Measurements from ENCODE around the gene RPN2.

DNA sequence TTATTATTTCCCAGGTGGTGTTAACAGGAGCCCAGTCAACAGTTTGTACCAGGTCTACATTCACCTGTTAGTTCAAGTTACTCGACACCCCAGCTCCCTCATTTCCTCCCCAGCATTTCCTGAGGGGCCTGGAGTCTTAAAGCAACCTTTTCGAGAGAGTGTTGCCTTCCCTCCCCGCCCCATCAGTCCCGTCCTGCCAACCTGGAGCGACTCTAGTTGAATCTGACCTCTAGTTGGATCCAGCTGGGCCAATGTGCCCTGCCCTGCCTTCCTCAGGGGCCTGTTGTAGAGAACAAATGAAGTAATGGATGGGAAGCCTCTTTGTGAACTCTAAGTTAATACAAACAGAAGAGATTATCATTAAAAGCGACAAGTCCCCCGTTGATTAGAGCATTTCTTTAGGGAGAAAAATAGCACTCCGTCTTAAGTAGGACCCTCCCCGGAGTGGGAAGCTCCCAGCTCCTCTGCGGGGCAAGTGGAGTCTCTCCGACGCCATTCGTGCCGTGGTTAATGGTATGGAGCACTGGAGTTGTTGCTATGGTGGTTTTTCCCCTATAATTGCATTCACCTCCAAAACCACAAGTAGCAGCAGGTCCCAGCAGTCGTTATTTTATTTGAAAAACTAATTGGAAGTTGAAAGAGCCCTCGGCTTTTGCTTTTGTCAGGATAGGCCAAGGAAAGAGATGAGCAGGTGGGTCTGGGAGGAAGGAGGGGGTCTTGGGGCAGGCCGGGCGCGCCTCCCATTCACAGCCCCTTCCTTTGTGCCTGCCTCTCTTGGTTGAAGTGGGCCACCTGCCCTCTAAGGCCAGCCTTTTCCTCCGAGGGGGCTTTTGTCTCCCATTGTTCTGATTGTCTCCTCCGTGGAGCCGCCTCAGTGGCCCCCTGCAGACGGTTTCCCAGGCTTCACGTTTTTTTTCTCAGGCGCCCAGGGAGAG, 66.4 kb downstream of the RPN2 start:
- TF ChIP-seq EZH2 (IDR thresholded peaks at IDR 0.05; ENCODE audit: borderline replicate concordance, low read depth, low read length), result no peak
- TF ChIP-seq, protein P1, sequence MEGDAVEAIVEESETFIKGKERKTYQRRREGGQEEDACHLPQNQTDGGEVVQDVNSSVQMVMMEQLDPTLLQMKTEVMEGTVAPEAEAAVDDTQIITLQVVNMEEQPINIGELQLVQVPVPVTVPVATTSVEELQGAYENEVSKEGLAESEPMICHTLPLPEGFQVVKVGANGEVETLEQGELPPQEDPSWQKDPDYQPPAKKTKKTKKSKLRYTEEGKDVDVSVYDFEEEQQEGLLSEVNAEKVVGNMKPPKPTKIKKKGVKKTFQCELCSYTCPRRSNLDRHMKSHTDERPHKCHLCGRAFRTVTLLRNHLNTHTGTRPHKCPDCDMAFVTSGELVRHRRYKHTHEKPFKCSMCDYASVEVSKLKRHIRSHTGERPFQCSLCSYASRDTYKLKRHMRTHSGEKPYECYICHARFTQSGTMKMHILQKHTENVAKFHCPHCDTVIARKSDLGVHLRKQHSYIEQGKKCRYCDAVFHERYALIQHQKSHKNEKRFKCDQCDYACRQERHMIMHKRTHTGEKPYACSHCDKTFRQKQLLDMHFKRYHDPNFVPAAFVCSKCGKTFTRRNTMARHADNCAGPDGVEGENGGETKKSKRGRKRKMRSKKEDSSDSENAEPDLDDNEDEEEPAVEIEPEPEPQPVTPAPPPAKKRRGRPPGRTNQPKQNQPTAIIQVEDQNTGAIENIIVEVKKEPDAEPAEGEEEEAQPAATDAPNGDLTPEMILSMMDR (IDR thresholded peaks at IDR 0.05 in 2 of 3, conservative IDR thresholded peaks at IDR 0.05 in 1 of 3; ENCODE audit: insufficient read depth in 2 of 3, low read depth in 1 of 3, low read length in 3 of 3), result no peak
- TF ChIP-seq, protein P2, sequence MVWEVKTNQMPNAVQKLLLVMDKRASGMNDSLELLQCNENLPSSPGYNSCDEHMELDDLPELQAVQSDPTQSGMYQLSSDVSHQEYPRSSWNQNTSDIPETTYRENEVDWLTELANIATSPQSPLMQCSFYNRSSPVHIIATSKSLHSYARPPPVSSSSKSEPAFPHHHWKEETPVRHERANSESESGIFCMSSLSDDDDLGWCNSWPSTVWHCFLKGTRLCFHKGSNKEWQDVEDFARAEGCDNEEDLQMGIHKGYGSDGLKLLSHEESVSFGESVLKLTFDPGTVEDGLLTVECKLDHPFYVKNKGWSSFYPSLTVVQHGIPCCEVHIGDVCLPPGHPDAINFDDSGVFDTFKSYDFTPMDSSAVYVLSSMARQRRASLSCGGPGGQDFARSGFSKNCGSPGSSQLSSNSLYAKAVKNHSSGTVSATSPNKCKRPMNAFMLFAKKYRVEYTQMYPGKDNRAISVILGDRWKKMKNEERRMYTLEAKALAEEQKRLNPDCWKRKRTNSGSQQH (CRISPR knock-in tag; IDR thresholded peaks at IDR 0.05), result no peak
- TF ChIP-seq CREM (IDR thresholded peaks at IDR 0.05; ENCODE audit: low read depth), result no peak
- no peak for TF ChIP-seq ZNF24 (IDR thresholded peaks at IDR 0.05)
- no peak for TF ChIP-seq ZNF212 (CRISPR knock-in tag; IDR thresholded peaks at IDR 0.05)
- TF ChIP-seq JUNB (CRISPR knock-in tag; conservative IDR thresholded peaks at IDR 0.05), result no peak
- TF ChIP-seq, protein P3, sequence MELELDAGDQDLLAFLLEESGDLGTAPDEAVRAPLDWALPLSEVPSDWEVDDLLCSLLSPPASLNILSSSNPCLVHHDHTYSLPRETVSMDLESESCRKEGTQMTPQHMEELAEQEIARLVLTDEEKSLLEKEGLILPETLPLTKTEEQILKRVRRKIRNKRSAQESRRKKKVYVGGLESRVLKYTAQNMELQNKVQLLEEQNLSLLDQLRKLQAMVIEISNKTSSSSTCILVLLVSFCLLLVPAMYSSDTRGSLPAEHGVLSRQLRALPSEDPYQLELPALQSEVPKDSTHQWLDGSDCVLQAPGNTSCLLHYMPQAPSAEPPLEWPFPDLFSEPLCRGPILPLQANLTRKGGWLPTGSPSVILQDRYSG (tag; conservative IDR thresholded peaks at IDR 0.05; ENCODE audit: low read depth), result no peak
- TF ChIP-seq POLR2AphosphoS5 (IDR thresholded peaks at IDR 0.05; ENCODE audit: control insufficient read depth, insufficient read depth, low read depth, low read length), result no peak
- TF ChIP-seq, protein P4, sequence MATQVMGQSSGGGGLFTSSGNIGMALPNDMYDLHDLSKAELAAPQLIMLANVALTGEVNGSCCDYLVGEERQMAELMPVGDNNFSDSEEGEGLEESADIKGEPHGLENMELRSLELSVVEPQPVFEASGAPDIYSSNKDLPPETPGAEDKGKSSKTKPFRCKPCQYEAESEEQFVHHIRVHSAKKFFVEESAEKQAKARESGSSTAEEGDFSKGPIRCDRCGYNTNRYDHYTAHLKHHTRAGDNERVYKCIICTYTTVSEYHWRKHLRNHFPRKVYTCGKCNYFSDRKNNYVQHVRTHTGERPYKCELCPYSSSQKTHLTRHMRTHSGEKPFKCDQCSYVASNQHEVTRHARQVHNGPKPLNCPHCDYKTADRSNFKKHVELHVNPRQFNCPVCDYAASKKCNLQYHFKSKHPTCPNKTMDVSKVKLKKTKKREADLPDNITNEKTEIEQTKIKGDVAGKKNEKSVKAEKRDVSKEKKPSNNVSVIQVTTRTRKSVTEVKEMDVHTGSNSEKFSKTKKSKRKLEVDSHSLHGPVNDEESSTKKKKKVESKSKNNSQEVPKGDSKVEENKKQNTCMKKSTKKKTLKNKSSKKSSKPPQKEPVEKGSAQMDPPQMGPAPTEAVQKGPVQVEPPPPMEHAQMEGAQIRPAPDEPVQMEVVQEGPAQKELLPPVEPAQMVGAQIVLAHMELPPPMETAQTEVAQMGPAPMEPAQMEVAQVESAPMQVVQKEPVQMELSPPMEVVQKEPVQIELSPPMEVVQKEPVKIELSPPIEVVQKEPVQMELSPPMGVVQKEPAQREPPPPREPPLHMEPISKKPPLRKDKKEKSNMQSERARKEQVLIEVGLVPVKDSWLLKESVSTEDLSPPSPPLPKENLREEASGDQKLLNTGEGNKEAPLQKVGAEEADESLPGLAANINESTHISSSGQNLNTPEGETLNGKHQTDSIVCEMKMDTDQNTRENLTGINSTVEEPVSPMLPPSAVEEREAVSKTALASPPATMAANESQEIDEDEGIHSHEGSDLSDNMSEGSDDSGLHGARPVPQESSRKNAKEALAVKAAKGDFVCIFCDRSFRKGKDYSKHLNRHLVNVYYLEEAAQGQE (IDR thresholded peaks at IDR 0.05; ENCODE audit: borderline replicate concordance), result no peak
- TF ChIP-seq, protein P4 (CRISPR knock-in tag; IDR thresholded peaks at IDR 0.05; ENCODE audit: low read depth), result no peak
- no peak for TF ChIP-seq MXI1 (IDR thresholded peaks at IDR 0.05; ENCODE audit: low read depth, low read length)
- TF ChIP-seq SMAD2 (IDR thresholded peaks at IDR 0.05; ENCODE audit: low read depth, low read length), result no peak
- TF ChIP-seq, protein P5, sequence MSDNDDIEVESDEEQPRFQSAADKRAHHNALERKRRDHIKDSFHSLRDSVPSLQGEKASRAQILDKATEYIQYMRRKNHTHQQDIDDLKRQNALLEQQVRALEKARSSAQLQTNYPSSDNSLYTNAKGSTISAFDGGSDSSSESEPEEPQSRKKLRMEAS (CRISPR knock-in tag; IDR thresholded peaks at IDR 0.05), result no peak
